Osteoblast (primary cell): ENCODE measurements around the gene TBC1D12. TPM values are rescaled to one million over a fixed set of nuclear protein-coding genes. Genes with fewer than 3 reads are reported as not detected.
A peak's percentile ranks its signal among the peaks of the same experiment; 100 is the strongest.
"Not testable (repeated sequence)": the region's sequence is repeated elsewhere in the genome, so short reads cannot be mapped to it uniquely, and the experiment has no call there.

Experiments
- DNase-seq: peaks from one replicate; pipeline ENCODE4 v3.0.0; 2011; ENCODE audit warnings: low spot score, mixed read lengths; ENCODE audit not compliant: insufficient read length; ENCODE audit errors: missing footprints
- H2AFZ ChIP-seq: 2 replicates; pipeline ENCODE4 v1.6.0; 2011; ENCODE audit warnings: mild to moderate bottlenecking, low read length
- H3K27ac ChIP-seq: 2 replicates; pipeline ENCODE4 v1.5.1; 2011; ENCODE audit warnings: mild to moderate bottlenecking, low read depth, low read length, moderate library complexity
- H3K27me3 ChIP-seq: 2 replicates; pipeline ENCODE4 v1.6.0; 2012; ENCODE audit warnings: mild to moderate bottlenecking, control low read depth, inconsistent platforms, low read length, moderate library complexity; ENCODE audit not compliant: insufficient read depth
- H3K36me3 ChIP-seq: 2 replicates; pipeline ENCODE4 v1.5.1; 2011; ENCODE audit warnings: mild to moderate bottlenecking, low read length, control low read depth, moderate library complexity; ENCODE audit not compliant: insufficient read depth
- H3K4me1 ChIP-seq: 2 replicates; pipeline ENCODE4 v1.5.1; 2011; ENCODE audit warnings: mild to moderate bottlenecking, low read length, control low read depth, moderate library complexity; ENCODE audit not compliant: insufficient read depth
- H3K4me2 ChIP-seq: 2 replicates; pipeline ENCODE4 v1.6.0; 2011; ENCODE audit warnings: mild to moderate bottlenecking, low read length; ENCODE audit not compliant: insufficient read depth
- H3K4me3 ChIP-seq: fragments of 200-600 bp; sonication (generic); 3 replicates; pipeline ENCODE4 v1.5.1; 2012; ENCODE audit warnings: mild to moderate bottlenecking, low read length, inconsistent platforms; ENCODE audit not compliant: insufficient read depth
- H3K79me2 ChIP-seq: 2 replicates; pipeline ENCODE4 v1.6.0; 2012; ENCODE audit warnings: mild to moderate bottlenecking, low read length, control low read depth, inconsistent platforms; ENCODE audit not compliant: insufficient read depth
- H3K9me3 ChIP-seq: 2 replicates; pipeline ENCODE4 v1.5.1; 2011; ENCODE audit warnings: low read depth, low read length, control low read depth
- H4K20me1 ChIP-seq: 2 replicates; pipeline ENCODE4 v1.6.0; 2012; ENCODE audit warnings: mild to moderate bottlenecking, low read length, control low read depth; ENCODE audit not compliant: insufficient read depth
- total RNA-seq: library from RNA; depleted of rRNA; stranded (reverse); fragments of >200 nt; gene quantifications from 2 replicates; pipeline ENCODE4 v1.2.3, GENCODE V29; 2012
- TF ChIP-seq, protein P1 (sequence below): IDR thresholded peaks from 2 replicates; pipeline ENCODE4 v1.5.1; 2011; ENCODE audit warnings: mild to moderate bottlenecking, low read depth, low read length, moderate library complexity; ENCODE audit errors: extremely low read depth

Gene TBC1D12
- total RNA-seq, 1 donor, result 43.1 TPM

DNA sequence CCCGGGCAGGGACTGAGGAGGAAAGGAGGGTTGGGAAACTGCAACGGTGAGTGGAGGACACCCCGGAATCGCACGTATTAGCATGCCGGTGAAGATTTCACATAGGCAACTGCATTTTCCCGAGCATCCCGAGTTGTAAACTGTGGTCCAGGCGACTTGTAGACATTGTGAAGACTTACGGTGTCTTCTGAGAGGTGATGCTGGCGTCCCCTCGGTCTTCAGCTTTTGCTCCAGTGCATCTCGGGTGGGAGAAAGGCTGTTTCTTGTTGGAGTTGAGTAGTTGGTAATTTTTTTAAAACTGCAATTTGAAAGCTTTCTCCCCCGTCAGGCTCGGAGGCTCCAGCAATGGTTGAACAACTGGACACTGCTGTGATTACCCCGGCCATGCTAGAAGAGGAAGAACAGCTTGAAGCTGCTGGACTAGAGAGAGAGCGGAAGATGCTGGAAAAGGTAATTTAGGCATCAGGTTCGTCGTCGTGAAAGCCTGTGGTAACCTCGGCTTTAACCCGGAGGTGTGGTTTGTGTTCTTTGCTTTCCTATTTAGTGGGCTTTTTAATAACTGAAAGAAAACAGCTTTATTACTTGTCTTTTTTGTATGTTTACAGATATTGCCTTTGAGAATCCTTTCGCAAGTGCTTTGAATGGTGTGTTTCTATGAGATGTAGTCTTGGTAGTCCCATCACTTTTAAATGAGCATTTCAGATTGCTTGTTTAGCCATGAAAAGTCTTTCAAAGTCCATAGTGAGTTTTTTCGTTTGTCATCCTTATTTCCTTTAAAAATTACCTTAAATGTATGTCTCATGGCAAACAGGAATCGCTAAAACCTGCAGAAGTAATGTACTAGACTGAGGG, 143.9 kb downstream of the TBC1D12 start:
- Histone ChIP-seq H4K20me1 (no peaks in the 10 kb centered on the region), H3K27ac (peak overlapping the region; percentile 65), H2AFZ (peak overlapping the region; percentile 97), H3K9me3 (no peaks in the 10 kb centered on the region), H3K4me3 (peak overlapping the region; percentile 87), H3K79me2 (peaks cover 27% of the 10 kb centered on the region), H3K4me1 (peaks cover 17% of the 10 kb centered on the region), H3K27me3 (no peaks in the 10 kb centered on the region), H3K36me3 (no peaks in the 10 kb centered on the region), H3K4me2 (peak overlapping the region; percentile 98)
- TF ChIP-seq, protein P1, sequence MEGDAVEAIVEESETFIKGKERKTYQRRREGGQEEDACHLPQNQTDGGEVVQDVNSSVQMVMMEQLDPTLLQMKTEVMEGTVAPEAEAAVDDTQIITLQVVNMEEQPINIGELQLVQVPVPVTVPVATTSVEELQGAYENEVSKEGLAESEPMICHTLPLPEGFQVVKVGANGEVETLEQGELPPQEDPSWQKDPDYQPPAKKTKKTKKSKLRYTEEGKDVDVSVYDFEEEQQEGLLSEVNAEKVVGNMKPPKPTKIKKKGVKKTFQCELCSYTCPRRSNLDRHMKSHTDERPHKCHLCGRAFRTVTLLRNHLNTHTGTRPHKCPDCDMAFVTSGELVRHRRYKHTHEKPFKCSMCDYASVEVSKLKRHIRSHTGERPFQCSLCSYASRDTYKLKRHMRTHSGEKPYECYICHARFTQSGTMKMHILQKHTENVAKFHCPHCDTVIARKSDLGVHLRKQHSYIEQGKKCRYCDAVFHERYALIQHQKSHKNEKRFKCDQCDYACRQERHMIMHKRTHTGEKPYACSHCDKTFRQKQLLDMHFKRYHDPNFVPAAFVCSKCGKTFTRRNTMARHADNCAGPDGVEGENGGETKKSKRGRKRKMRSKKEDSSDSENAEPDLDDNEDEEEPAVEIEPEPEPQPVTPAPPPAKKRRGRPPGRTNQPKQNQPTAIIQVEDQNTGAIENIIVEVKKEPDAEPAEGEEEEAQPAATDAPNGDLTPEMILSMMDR, result no peak
- DNase-seq, result peak; percentile 41

DNA sequence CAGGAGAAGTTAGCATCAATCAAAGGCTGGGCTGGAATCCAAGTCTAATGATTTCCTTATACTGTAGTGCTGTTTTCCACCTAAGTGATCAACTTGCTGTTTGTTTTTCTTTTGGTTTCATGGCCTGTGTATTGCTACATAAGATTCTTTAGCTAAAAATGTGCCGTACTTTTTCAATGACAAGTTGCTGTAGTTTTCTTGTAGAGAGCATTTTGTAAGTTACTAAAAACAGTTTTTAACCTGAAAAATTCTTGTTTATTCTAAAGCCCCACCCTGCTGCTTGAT, 144.5 kb downstream of the TBC1D12 start:
- peak; percentile 62 for DNase-seq
- Histone ChIP-seq H3K4me1 (peaks cover 17% of the 10 kb centered on the region), H2AFZ (peak overlapping the region; percentile 97), H3K4me2 (peak overlapping the region; percentile 98), H3K9me3 (no peaks in the 10 kb centered on the region), H3K4me3 (peak overlapping the region; percentile 87), H3K79me2 (peaks cover 27% of the 10 kb centered on the region), H3K36me3 (no peaks in the 10 kb centered on the region), H4K20me1 (no peaks in the 10 kb centered on the region), H3K27me3 (no peaks in the 10 kb centered on the region), H3K27ac (no peak overlapping the region)
- TF ChIP-seq, protein P1, result no peak

DNA sequence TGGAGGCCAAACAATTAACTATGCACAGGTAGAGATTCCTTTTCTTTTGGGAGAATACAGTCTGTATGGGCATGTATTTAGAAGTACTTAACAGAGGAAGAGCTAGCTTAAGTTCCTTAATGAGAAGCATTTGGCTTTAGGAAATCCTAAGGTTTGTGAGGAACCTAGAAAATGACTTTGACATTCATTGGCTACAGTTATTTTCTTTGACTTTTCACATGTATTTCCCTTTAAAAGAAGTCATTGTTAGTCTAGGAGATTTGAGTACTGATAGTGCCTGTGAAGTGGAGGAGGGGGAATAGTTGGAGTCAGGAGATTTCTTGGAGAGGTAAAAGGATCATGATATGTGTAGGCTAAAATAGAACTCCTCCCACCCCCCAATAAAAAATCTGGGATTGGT, 146.9 kb downstream of the TBC1D12 start:
- H4K20me1 ChIP-seq, result no peaks in the 10 kb centered on the region
- no peak overlapping the region for H3K27ac ChIP-seq
- H3K4me1 ChIP-seq, result peaks cover 17% of the 10 kb centered on the region
- H2AFZ ChIP-seq, result no peak overlapping the region
- H3K4me2 ChIP-seq, result no peak overlapping the region
- H3K36me3 ChIP-seq, result no peaks in the 10 kb centered on the region
- DNase-seq, result no peak
- TF ChIP-seq, protein P1, result no peak
- H3K4me3 ChIP-seq, result no peak overlapping the region
- peaks cover 27% of the 10 kb centered on the region for H3K79me2 ChIP-seq
- no peaks in the 10 kb centered on the region for H3K9me3 ChIP-seq
- no peaks in the 10 kb centered on the region for H3K27me3 ChIP-seq

DNA sequence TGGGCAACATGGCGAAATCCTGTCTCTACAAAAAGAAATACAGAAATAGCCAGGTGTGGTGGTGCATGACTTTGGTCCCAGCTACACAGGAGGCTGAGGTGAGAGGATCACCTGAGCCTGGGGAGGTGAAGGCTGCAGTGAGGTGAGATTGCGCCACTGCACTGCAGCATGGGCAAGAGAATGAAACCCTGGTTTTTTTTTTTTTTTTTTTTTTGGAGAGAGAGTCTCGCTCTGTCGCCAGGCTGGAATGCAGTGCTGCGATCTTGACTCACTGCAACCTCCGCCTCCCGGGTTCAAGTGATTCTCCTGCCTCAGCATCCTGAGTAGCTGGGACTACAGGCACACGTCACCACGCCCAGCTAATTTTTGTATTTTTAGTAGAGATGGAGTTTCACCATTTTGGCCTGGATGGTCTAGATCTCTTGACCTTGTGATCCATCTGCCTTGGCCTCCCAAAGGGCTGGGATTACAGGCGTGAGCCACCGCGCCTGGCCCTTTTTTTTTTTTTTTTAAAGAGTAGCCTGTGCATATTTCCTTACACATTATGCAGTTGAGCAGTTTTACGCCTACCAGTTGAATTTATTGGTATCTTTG, 165.5 kb downstream of the TBC1D12 start:
- not testable (repeated sequence) for DNase-seq, H3K4me2 ChIP-seq, H2AFZ ChIP-seq, H3K27ac ChIP-seq, H4K20me1 ChIP-seq, H3K36me3 ChIP-seq, H3K79me2 ChIP-seq, H3K4me3 ChIP-seq, H3K4me1 ChIP-seq, H3K27me3 ChIP-seq, H3K9me3 ChIP-seq
